HG03095 (cell line): Measurements from ENCODE around the gene TMEM30B.
"Not testable (repeated sequence)": the region's sequence is repeated elsewhere in the genome, so short reads cannot be mapped to it uniquely, and the experiment has no call there.

Source experiments
- ATAC-seq: cut with Tn5 transposase; IDR thresholded peaks from one replicate; pipeline ENCODE4 v1.9.1; 2021; ENCODE audit warnings: moderate library complexity; ENCODE audit not compliant: unreplicated experiment

TMEM30B gene

GRCh38 chr14:61266891-61267740, 14.0 kb downstream of the TMEM30B start:
- no peak for ATAC-seq

- ATAC-seq, result no peak
Observed at GRCh38 chr14:61266436-61266835, 14.7 kb downstream of the TMEM30B start.

- ATAC-seq, result no peak
Observed at GRCh38 chr14:61264651-61265050, 16.5 kb downstream of the TMEM30B start.

DNA sequence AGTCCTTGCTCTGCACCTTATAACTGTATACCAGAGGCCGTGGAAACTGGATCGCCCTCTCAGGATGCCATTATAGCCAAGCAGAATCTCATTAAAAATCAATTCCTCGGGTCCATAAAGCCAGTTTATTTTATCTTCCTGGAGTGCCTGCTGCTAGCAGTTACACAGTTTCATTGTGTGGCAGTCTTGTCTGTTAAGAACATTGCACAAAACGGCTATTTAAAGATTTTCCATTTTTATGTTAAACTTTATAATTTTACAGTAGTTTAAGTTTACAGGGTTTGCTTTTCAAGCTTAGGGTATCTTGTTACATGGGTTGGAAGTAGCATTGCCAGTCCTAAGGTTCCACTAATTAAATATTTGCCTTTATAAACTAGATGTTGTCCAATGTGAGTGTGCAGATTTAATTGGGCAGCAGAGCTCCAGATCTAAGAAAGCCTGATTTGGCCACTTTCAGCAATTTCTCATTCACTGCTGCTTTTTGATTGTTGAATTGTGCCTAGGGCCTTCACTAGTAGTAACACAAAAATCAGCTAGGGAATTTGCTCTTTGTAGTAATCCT, 17.0 kb downstream of the TMEM30B start:
- ATAC-seq, result no peak

DNA sequence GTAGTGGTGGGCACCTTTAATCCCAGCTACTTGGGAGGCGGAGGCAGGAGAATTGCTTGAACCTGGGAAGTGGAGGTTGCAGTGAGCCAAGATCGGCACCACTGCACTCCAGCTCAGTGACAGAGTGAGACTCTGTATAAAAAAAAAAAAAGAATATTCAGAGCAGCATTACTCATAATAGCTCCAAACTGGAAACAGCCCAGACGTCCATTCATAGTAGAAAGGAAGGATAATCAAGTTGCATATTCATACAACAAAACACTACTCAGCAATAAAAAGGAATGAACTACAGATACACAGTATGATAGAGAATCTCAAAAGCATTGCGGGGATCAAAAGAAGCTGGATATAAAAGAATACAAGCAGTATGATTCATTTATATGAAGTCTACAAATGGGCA, 19.1 kb downstream of the TMEM30B start:
- ATAC-seq, result no peak

DNA sequence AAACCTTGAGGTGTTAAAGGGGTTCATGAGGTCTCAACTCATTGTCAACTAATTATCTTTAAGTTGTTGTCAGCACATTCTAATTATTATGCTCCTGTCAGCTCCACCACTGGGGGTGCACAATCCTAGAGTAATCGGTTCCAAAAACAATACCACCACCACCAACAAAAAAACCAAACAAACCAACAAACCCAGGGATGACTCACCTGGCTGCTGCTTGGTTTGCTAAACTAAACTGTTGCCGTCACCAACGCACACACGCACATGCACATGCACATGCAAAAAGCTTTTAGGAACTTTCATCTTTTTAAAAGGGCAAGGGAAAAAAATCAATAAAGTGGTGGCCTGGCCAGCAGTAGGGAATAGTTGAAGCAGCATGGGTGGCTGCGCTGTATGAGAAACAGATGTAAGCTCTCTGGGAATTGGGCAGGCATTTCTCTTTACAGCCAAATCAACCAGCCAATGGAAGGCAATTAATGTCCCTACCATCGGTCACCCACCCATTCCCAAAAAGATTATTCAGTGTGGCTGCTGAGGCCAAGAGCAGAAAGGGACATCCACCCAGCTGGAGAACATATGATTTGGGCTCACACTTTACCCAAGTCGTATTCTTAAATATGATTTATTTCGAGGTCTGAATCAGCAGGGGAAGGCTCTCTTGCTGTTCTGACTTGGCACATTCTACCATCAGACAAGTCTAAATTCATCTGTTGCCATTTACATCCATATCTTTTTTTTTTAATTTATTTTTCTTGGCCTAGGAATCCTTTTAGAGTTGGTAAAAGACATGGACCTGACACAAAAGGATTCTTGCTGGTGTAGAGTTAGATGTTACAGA, 20.0 kb downstream of the TMEM30B start:
- no peak for ATAC-seq

DNA sequence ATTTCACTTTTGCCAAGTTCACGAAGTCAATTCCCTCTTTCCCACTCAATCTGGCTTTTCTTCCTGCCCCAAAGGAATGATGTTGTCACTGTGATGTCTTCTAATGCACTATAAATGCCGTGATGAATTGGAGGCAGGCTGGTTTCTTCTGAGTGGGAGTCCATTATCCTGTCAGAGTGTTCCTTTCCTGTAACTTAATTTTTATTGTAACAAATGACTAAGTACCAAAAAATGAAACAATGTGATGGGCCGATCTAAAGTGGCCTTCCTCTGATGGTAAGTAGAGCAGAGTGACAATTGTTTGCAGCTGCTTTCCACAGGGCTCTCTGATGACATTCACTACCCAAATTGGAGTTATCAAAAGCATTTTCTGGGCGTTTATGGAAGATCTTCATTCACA, 22.2 kb downstream of the TMEM30B start:
- ATAC-seq, result no peak

- ATAC-seq, result no peak
Observed at GRCh38 chr14:61257469-61258057, 23.6 kb downstream of the TMEM30B start.

DNA sequence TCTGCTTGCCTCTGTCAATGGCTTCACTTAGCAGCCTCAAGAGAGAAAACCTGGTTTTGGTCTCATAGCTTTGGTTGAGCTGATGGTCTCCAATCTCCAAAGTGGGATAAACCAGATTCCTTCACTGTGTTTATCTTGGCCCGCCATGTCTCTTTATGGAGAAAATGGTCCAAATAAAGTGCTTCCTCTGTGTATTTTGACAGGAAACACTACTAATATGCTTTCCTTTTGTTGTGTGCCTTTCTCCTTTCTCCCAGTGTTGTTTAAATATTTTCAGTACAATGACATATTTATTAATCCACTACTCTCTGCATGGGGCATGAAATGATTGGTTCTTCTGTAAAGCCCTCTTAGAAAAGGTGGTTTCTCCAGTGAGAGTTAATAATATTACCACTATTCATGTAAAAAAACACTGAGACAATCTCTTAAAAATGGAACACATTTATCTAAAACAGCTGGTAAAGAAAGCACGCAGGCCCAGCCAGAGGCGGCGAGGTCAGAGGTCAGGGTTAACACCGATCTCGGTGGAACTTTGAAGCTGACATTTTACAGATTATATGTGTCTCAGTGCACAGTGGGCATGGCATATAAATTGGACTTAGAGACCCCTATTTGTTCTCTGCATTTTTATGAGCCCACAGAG, 24.2 kb downstream of the TMEM30B start:
- ATAC-seq, result no peak

DNA sequence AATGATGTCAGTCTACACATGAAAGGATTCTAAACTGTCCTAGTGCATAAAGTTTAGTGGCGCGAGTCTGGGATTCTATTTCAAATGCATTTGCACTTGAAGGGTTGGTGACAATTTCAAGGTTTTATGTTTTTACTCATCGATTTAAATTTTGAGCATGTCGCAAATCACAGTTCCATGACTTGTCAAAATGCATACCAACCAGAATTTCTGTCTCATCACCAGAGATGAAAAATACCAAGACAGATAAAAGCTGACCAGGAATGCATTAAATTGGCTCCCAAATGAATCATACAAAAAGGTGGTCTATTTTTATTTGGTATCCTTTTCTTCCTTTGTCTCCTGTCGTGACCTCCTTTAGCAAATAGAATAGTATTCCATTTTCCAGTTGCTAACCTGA, 25.2 kb downstream of the TMEM30B start:
- no peak for ATAC-seq

- no peak for ATAC-seq
Observed at GRCh38 chr14:61254808-61255526, 26.2 kb downstream of the TMEM30B start.

DNA sequence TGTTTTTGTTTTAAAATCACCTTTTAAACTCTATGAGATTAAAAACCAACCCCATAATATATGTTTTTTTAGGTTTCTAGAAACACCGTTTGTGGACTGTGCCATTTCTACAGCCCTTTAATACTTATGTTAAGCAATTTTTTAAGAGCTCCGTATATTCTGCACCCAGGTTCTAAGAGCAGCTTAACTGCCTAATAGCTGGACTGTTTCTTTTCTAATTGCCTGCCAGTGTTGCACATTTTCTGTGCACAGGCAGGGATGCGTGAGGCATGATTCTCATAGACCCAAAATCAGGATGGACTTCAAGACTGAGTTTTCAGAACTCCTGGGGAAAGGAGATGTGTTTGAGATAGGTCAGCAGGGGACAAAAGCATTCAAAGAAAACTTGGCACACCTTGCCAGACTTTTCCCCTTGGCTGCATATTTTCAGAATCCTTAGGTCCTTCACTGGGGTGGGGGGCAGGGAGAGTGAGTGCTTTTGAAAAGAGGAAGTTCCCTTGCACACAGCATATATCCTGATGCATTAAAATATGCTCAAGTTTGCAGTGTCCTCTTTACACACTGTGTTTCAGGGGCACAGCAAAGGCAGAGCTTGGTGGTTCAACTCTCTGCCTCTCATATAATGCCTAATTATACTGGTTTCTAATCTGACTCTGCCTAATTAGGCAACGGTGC, 27.9 kb downstream of the TMEM30B start:
- no peak for ATAC-seq

GRCh38 chr14:61252369-61253063, 28.6 kb downstream of the TMEM30B start:
- ATAC-seq, result peak; percentile 87

- no peak for ATAC-seq
Observed at GRCh38 chr14:61250063-61250462, 31.1 kb downstream of the TMEM30B start.

GRCh38 chr14:61247935-61248334, 33.2 kb downstream of the TMEM30B start:
- ATAC-seq, result no peak

GRCh38 chr14:61246721-61247120, 34.4 kb downstream of the TMEM30B start:
- no peak for ATAC-seq

DNA sequence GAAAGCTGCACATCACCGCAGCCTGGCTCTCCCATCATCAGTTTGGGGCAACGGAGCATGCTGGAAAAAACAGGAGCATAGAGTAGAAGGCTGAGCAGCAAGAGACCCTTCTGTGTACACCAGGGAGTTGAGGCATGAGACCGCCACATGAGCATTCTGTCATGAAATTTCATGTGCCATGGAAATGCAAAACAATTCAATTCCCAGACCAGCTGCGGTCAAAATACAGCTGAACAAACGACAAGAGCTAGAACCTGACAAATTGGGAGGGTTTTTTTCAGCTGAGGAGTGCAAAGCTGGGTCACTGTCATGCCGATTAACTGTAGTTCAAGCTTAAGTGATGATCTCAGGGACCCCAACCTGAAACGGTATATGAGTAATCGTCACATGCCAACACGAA, 37.1 kb downstream of the TMEM30B start:
- ATAC-seq, result no peak

GRCh38 chr14:61240206-61240605, 40.9 kb downstream of the TMEM30B start:
- ATAC-seq, result no peak

DNA sequence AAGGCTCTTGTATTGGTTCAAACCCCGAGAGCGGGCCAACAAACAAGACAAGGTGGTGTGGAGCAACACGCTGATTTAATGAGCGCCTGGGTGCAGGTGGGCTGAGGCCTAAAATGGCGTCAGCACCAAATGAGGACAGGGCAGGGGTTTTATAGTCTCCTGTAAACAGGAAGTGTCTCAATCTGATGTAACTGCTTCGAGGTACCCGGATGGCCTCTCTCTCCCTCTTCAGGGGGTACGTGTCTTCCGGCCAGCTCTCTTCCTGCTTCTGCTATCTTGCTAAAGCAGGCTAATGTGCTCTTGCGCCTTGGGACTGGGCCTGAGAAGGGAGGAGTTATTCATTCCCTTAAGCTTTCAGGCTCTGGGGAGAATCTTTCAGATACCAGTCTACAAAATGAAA, 41.9 kb downstream of the TMEM30B start:
- not testable (repeated sequence) for ATAC-seq
